Fibroblast of villous mesenchyme (primary cell): Measurements from ENCODE around the gene TMEM80. TPM values are rescaled to one million over a fixed set of nuclear protein-coding genes. Genes with fewer than 3 reads are reported as not detected.
"Not testable (repeated sequence)": the region's sequence is repeated elsewhere in the genome, so short reads cannot be mapped to it uniquely, and the experiment has no call there.

ENCODE experiments used
- DNase-seq: peaks from one replicate; pipeline ENCODE4 v3.0.0-alpha.2; 2010; ENCODE audit warnings: low read depth
- H3K4me3 ChIP-seq: 2 replicates; pipeline ENCODE4 v1.5.1; 2011; ENCODE audit warnings: low read depth, mild to moderate bottlenecking, low read length
- CTCF ChIP-seq: IDR thresholded peaks from 2 replicates; pipeline ENCODE4 v1.5.1; 2012; ENCODE audit warnings: low read depth, mild to moderate bottlenecking, low read length; ENCODE audit not compliant: insufficient read depth
- total RNA-seq: library from RNA; depleted of rRNA; stranded (reverse); fragments of >200 nt; gene quantifications from 2 replicates; pipeline ENCODE4 v1.2.3, GENCODE V29; 2012

Gene TMEM80
- 13.0 and 16.8 TPM in 2 replicates for total RNA-seq

- no peak for TF ChIP-seq CTCF
- peak; percentile 98 for DNase-seq
- H3K4me3 ChIP-seq: peak within 1 kb of the TSS; percentile 71
Measured at GRCh38 chr11:695538-696248, at the start of gene TMEM80. Gene TMEM80, plus strand, starts transcription at chr11:695816. Its CDS starts 12 bp downstream, at chr11:695828.

- DNase-seq: no peak
- no peak overlapping the region for H3K4me3 ChIP-seq
- no peak for TF ChIP-seq CTCF
Measured at GRCh38 chr11:646214-646613, 49.4 kb upstream of the TMEM80 start.

GRCh38 chr11:647672-648158 is 47.9 kb upstream of the TMEM80 start:
- not testable (repeated sequence) for H3K4me3 ChIP-seq, DNase-seq

- TF ChIP-seq CTCF: no peak
- no peak for DNase-seq
- no peak overlapping the region for H3K4me3 ChIP-seq
Measured at GRCh38 chr11:650482-650881, 45.1 kb upstream of the TMEM80 start.

GRCh38 chr11:653136-653535 is 42.5 kb upstream of the TMEM80 start:
- DNase-seq, H3K4me3 ChIP-seq: not testable (repeated sequence)

- no peak for DNase-seq
Measured at GRCh38 chr11:653837-654236, 41.8 kb upstream of the TMEM80 start.

GRCh38 chr11:654444-654843 is 41.2 kb upstream of the TMEM80 start:
- DNase-seq, H3K4me3 ChIP-seq: not testable (repeated sequence)

More at GRCh38 chr11:653837-654236, 41.8 kb upstream of the TMEM80 start:
- TF ChIP-seq CTCF: no peak
- no peak overlapping the region for H3K4me3 ChIP-seq

- H3K4me3 ChIP-seq: no peak overlapping the region
- no peak for TF ChIP-seq CTCF
- DNase-seq: no peak
Measured at GRCh38 chr11:655036-655726, 40.4 kb upstream of the TMEM80 start.
